ENCODE data around the gene DOK6.
"Not testable (repeated sequence)": the region's sequence is repeated elsewhere in the genome, so short reads cannot be mapped to it uniquely, and the experiment has no call there.

Gene DOK6

GRCh38 chr18:69814861-69815385, 414.2 kb downstream of the DOK6 start:
- H3K4me3 Mint-ChIP-seq = no peak overlapping the region
- peaks cover 4% of the 10 kb centered on the region for H3K9me3 Mint-ChIP-seq
- no peak overlapping the region for H3K27ac Mint-ChIP-seq
- H3K4me1 Mint-ChIP-seq (ENCODE audit: low read depth) = no peaks in the 10 kb centered on the region
- no peaks in the 10 kb centered on the region for H3K27me3 Mint-ChIP-seq
- peaks cover 26% of the 10 kb centered on the region for H3K36me3 Mint-ChIP-seq (ENCODE audit: low read depth)

- Mint-ChIP-seq H3K36me3 (ENCODE audit: low read depth) (peaks cover 32% of the 10 kb centered on the region), H3K4me1 (ENCODE audit: low read depth) (no peaks in the 10 kb centered on the region), H3K27ac (no peak overlapping the region), H3K27me3 (no peaks in the 10 kb centered on the region), H3K4me3 (no peak overlapping the region), H3K9me3 (no peaks in the 10 kb centered on the region)
These were observed 416.8 kb downstream of the DOK6 start for GRCh38 chr18:69817335-69817940.

- Mint-ChIP-seq H3K4me3 (no peak overlapping the region), H3K36me3 (ENCODE audit: low read depth) (peaks cover 24% of the 10 kb centered on the region), H3K4me1 (ENCODE audit: low read depth) (no peaks in the 10 kb centered on the region), H3K27ac (no peak overlapping the region), H3K27me3 (no peaks in the 10 kb centered on the region), H3K9me3 (no peaks in the 10 kb centered on the region)
These were observed 418.8 kb downstream of the DOK6 start for GRCh38 chr18:69819460-69819859.

GRCh38 chr18:69820538-69820937, 419.9 kb downstream of the DOK6 start:
- H3K36me3 Mint-ChIP-seq (ENCODE audit: low read depth) = peaks cover 24% of the 10 kb centered on the region
- H3K4me3 Mint-ChIP-seq = no peak overlapping the region
- H3K4me1 Mint-ChIP-seq (ENCODE audit: low read depth) = no peaks in the 10 kb centered on the region
- no peaks in the 10 kb centered on the region for H3K9me3 Mint-ChIP-seq
- no peak overlapping the region for H3K27ac Mint-ChIP-seq
- H3K27me3 Mint-ChIP-seq = no peaks in the 10 kb centered on the region

GRCh38 chr18:69830189-69830588, 429.5 kb downstream of the DOK6 start:
- Mint-ChIP-seq H3K4me1 (ENCODE audit: low read depth) (no peaks in the 10 kb centered on the region), H3K4me3 (no peak overlapping the region), H3K9me3 (no peaks in the 10 kb centered on the region), H3K36me3 (ENCODE audit: low read depth) (peaks cover 43% of the 10 kb centered on the region), H3K27me3 (no peaks in the 10 kb centered on the region), H3K27ac (no peak overlapping the region)

GRCh38 chr18:69834980-69835379, 434.3 kb downstream of the DOK6 start:
- H3K36me3 Mint-ChIP-seq (ENCODE audit: low read depth) = peaks cover 37% of the 10 kb centered on the region
- not testable (repeated sequence) for H3K4me3 Mint-ChIP-seq; H3K4me1 Mint-ChIP-seq (ENCODE audit: low read depth); H3K27me3 Mint-ChIP-seq; H3K27ac Mint-ChIP-seq; H3K9me3 Mint-ChIP-seq

- Mint-ChIP-seq H3K36me3 (ENCODE audit: low read depth) (peaks cover 8% of the 10 kb centered on the region), H3K27me3 (no peaks in the 10 kb centered on the region), H3K9me3 (no peaks in the 10 kb centered on the region), H3K27ac (no peak overlapping the region), H3K4me1 (ENCODE audit: low read depth) (no peaks in the 10 kb centered on the region), H3K4me3 (no peak overlapping the region)
These were observed 437.3 kb downstream of the DOK6 start for GRCh38 chr18:69838003-69838402.

GRCh38 chr18:69838620-69839411, 438.1 kb downstream of the DOK6 start:
- Mint-ChIP-seq H3K27me3 (no peaks in the 10 kb centered on the region), H3K4me1 (ENCODE audit: low read depth) (no peaks in the 10 kb centered on the region), H3K4me3 (no peak overlapping the region), H3K36me3 (ENCODE audit: low read depth) (peaks cover 8% of the 10 kb centered on the region), H3K27ac (no peak overlapping the region), H3K9me3 (no peaks in the 10 kb centered on the region)

GRCh38 chr18:69839497-69839896, 438.8 kb downstream of the DOK6 start:
- H3K4me1 Mint-ChIP-seq (ENCODE audit: low read depth) = no peaks in the 10 kb centered on the region
- no peaks in the 10 kb centered on the region for H3K27me3 Mint-ChIP-seq
- no peak overlapping the region for H3K27ac Mint-ChIP-seq
- no peaks in the 10 kb centered on the region for H3K9me3 Mint-ChIP-seq
- H3K36me3 Mint-ChIP-seq (ENCODE audit: low read depth) = peaks cover 4% of the 10 kb centered on the region
- no peak overlapping the region for H3K4me3 Mint-ChIP-seq

- Mint-ChIP-seq H3K4me3 (no peak overlapping the region), H3K27me3 (no peaks in the 10 kb centered on the region), H3K36me3 (ENCODE audit: low read depth) (peaks cover 4% of the 10 kb centered on the region), H3K9me3 (no peaks in the 10 kb centered on the region), H3K27ac (no peak overlapping the region), H3K4me1 (ENCODE audit: low read depth) (no peaks in the 10 kb centered on the region)
These were observed 439.3 kb downstream of the DOK6 start for GRCh38 chr18:69840001-69840400.

GRCh38 chr18:69840445-69840844, 439.8 kb downstream of the DOK6 start:
- H3K4me3 Mint-ChIP-seq = no peak overlapping the region
- peaks cover 2% of the 10 kb centered on the region for H3K36me3 Mint-ChIP-seq (ENCODE audit: low read depth)
- no peak overlapping the region for H3K27ac Mint-ChIP-seq
- no peaks in the 10 kb centered on the region for H3K27me3 Mint-ChIP-seq
- H3K9me3 Mint-ChIP-seq = no peaks in the 10 kb centered on the region
- no peaks in the 10 kb centered on the region for H3K4me1 Mint-ChIP-seq (ENCODE audit: low read depth)

GRCh38 chr18:69841117-69841516, 440.4 kb downstream of the DOK6 start:
- no peak overlapping the region for H3K27ac Mint-ChIP-seq
- H3K27me3 Mint-ChIP-seq = no peaks in the 10 kb centered on the region
- no peaks in the 10 kb centered on the region for H3K4me1 Mint-ChIP-seq (ENCODE audit: low read depth)
- no peaks in the 10 kb centered on the region for H3K9me3 Mint-ChIP-seq
- H3K4me3 Mint-ChIP-seq = no peak overlapping the region
- H3K36me3 Mint-ChIP-seq (ENCODE audit: low read depth) = no peaks in the 10 kb centered on the region

GRCh38 chr18:69843015-69843414, 442.3 kb downstream of the DOK6 start:
- Mint-ChIP-seq H3K4me1 (ENCODE audit: low read depth) (no peaks in the 10 kb centered on the region), H3K4me3 (no peak overlapping the region), H3K27me3 (no peaks in the 10 kb centered on the region), H3K9me3 (no peaks in the 10 kb centered on the region), H3K27ac (no peak overlapping the region), H3K36me3 (ENCODE audit: low read depth) (no peaks in the 10 kb centered on the region)

GRCh38 chr18:69844656-69845055, 444.0 kb downstream of the DOK6 start:
- Mint-ChIP-seq H3K9me3 (no peaks in the 10 kb centered on the region), H3K4me3 (no peak overlapping the region), H3K27me3 (no peaks in the 10 kb centered on the region), H3K27ac (no peak overlapping the region), H3K36me3 (ENCODE audit: low read depth) (no peaks in the 10 kb centered on the region), H3K4me1 (ENCODE audit: low read depth) (no peaks in the 10 kb centered on the region)

- no peaks in the 10 kb centered on the region for H3K9me3 Mint-ChIP-seq
- H3K4me3 Mint-ChIP-seq = no peak overlapping the region
- H3K27me3 Mint-ChIP-seq = no peaks in the 10 kb centered on the region
- H3K36me3 Mint-ChIP-seq (ENCODE audit: low read depth) = no peaks in the 10 kb centered on the region
- no peaks in the 10 kb centered on the region for H3K4me1 Mint-ChIP-seq (ENCODE audit: low read depth)
- no peak overlapping the region for H3K27ac Mint-ChIP-seq
These were observed 445.2 kb downstream of the DOK6 start for GRCh38 chr18:69845593-69846506.
